GM04503 (cell line): ENCODE data around the gene TSTD1.
"Not testable (repeated sequence)": the region's sequence is repeated elsewhere in the genome, so short reads cannot be mapped to it uniquely, and the experiment has no call there.

ENCODE experiments used
- DNase-seq: peaks from one replicate; pipeline ENCODE4 v3.0.0-alpha.2; 2012; ENCODE audit warnings: low read depth

The TSTD1 gene

DNA sequence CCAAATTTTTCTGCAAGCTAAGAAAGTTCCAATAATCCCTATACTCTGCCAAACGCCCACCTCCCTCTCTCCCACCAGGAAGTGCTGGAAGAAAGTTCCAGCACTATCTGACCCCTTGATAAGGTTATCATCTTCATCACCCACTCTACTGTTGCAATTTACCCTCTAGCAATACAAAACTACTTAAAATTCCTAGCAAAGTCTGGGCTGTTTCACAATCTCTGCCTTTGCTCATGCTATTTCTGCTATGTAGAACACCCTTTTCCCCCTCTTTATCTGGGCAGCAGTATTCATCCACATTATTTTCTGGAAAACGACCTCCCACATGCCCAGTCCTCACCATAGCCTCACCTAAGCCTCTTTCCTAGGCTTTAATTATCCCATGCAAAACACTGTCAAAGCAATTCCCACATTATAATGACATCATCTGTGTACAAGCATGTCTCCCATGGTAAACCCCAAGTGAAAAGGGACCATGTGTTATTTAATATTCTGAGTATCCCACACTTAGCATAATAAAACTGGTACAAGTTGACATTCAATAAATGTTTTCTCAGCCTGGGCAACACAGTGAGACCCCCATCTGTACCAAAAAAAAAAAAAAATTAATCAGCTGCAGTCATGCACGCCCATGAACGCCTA is 29.8 kb downstream of the TSTD1 start:
- no peak for DNase-seq

GRCh38 chr1:161007369-161007768 is 31.4 kb downstream of the TSTD1 start:
- DNase-seq, result no peak

- no peak for DNase-seq
Measured at GRCh38 chr1:161006563-161006962, 32.2 kb downstream of the TSTD1 start.

DNA sequence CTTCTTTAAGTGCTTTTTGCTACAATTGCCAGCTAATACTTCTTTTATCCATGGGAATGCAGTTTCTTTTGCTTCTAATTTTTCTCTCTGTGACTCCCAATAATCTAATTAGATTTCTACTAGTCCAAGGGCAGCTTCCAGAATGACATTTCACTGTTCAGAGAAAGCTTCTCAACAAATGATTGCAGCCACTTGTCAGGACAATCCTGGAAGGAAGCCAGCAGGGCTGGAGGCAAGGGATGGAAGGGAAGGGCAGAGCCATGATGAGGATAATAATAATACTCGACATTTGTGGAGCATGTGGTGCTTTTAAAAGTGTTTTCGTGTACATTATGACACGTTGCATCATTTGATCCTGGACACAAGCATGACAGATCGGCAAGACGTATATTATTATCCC is 37.2 kb downstream of the TSTD1 start:
- DNase-seq, result no peak

DNA sequence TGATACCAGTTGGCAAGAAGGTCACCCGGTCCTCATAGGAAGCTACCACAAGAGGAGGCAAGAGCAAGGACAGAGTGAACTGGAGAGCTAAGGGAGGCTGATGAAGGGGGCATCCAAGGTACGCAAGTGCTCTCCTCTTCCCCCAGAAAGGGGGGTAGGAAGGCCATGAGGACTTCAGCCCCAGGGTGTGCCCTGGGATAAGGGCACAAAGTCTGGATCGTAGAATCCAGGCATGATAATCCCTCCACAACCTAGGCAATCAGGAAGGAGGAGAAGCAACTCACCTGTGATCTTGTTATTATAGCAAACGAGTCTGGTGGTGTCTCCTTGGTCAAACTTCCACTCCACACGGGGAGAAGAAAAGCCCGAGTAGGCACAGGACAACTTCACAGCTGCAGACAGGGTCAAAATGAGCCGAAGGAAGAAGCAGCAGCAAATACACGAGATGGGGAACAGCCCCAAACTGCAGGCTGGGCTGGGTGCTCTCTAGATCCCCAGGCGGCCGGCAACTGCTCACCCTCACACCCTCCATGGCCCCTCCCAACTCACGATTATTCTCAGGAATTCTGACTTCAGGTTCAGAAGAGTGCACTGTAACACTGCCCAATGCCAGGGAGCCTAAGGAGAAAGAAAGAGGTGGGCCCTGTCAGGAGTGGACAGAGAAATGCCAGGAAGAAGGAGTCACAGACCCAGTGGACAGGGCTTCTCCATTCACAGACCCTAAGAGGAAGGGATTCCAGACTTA is 37.9 kb downstream of the TSTD1 start:
- DNase-seq, result no peak

DNA sequence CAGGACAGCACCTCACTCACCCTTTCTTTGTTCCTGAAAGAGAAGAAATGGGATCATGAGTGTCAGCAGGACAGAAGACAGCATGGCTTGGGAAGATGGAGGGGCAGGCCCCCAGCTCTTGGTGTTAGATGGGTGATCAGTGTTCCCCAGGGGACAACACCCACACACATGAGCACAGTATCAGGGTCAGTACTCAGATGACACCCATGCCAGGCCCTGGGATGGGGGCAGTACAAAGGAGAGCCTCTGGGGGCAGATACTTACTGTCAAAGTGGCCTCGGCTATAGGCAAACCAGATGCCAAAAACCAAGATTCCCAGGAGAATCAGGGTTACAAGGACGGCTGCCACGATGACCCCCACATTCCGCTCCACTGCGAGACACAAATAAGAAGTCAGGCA is 39.4 kb downstream of the TSTD1 start:
- no peak for DNase-seq

GRCh38 chr1:160997323-160998038 is 41.3 kb downstream of the TSTD1 start:
- DNase-seq, result no peak

- DNase-seq, result no peak
Measured at GRCh38 chr1:160996178-160996577, 42.6 kb downstream of the TSTD1 start.

DNA sequence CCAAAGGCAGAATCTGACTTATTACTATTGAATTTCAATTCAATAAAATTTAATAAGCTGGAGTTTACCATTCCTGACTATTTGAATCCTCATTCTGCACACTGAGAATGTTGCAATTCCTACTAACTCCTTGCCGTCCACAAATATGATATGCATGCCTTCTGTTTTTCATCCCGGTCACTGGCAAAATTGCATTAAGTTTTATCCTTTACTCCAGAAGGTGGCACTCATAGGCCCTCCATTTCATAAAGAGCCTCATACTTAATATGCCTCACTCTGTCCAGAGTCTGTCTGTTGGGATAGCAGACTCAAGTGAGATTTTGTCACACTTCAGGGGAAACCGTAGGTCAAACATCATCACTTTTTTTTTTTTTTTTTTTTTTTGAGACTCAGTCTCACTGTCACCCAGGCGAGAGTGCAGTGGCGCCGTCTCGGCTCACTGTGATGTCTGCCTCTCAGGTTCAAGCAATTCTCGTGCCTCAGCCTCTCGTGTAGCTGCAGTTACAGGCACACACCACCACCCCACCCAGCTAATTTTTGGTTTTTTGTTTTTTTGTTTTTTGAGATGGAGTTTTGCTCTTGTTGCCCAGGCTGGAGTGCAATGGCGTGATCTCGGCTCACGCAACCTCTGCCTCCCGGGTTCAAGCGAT is 45.1 kb downstream of the TSTD1 start:
- DNase-seq, result peak; percentile 68

DNA sequence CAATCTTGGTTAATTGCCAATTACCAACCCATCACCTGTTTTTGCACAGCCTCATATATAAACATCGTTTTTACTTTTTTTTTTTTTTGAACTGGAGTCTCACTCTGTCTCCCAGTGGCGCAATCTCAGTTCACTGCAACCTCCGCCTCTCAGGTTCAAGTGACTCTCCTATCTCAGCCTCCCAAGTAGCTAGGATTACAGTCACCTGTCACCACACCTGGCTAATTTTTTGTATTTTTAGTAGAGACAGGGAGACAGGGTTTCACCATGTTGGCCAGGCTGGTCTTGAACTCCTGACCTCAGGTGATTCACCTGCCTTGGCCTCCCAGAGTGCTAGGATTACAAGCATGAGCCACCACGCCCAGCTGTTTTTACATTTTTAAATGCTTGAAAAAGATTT is 46.7 kb downstream of the TSTD1 start:
- not testable (repeated sequence) for DNase-seq
